HuH-7 (cell line): ENCODE measurements around the gene LRMDA.

Experiments used
- DNase-seq: peaks from one replicate; pipeline ENCODE4 v3.0.0; 2011; ENCODE audit warnings: low spot score

Gene LRMDA

DNA sequence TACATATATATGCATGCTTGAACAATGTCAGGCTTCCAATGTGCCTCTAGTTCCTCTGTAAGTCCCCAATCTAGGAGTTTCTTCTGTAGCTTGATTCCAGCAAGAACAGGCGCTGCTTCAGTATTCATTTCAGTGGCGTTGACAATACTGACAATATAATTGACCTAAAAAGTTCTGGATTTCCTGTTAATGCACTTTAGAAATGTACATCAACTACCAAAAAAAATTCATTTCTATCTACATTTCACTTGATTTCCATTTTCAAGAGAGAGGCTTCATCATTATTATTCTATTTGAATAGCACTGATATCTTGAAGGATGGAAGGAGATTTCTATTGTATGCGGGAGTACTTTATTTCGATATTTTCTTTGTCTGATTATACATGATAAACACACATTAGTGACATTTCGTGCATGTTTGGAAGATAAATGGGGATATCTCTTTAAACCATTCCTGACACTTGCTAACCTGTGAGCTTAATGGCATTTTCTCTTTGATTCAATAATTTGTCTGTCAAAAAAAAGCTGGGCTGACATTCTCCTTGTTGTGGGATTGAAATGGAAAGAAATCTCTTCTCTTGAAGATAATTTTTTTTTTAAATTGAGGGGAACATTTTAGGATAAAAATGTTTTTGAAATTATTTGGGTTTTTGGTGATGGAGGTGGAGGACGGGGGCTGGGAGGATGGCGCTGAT lies 568.2 kb downstream of the LRMDA start:
- DNase-seq = no peak

DNA sequence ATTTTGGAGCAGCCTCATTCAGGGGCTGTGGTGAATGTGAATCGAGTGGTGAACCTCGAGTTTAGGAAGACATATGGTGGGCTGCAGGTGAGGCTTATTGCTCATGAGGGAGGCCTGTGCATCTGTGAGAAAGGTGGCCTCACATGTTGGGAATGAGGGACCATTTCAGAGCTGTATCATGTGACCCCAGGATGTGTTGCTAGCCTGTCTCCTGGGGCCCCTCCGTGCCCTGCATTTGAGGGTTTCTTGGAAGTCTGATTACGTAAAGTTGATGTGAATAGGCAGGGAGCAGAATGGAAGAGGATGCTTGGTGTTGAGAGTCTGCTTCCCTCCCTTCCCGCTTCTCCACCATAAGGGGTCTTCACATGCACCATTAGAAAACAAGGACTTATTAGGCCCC lies 569.1 kb downstream of the LRMDA start:
- DNase-seq = no peak

DNA sequence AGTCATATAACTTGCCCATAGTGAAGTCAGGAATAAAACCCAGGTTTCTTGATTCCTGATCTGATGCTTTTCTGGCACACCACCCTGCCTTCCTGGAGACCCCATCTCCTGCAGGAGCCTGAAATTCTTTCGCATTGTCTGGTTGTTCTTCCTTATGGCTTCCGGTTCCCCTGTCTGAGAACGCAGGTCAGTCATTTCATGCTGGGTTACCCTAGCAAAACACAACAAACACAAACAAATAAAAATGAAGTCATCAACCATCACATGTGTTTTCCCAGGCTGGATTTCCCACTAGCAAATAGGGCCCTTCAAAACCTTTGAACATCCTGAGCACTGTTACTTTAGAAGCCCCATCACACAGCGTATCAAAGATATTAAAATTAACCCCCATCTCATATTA lies 569.6 kb downstream of the LRMDA start:
- no peak for DNase-seq

DNA sequence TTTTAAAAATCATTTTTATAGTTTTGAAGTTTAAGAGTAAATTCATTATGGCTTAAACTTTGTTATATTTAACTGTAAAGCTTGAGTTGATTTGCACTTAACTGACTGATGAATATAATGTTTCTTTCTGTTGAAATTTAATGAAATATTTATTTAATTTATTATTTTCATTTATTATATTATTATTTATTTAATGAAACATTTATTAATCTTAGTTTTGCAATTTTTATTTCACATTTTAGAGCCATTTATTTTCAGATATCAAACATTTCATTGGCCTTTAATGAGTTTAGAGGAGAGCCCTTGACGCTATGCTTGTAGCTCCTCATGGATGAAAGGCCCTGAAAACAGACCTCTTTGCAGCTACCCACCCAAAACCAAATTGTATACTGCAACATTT lies 570.0 kb downstream of the LRMDA start:
- no peak for DNase-seq

DNA sequence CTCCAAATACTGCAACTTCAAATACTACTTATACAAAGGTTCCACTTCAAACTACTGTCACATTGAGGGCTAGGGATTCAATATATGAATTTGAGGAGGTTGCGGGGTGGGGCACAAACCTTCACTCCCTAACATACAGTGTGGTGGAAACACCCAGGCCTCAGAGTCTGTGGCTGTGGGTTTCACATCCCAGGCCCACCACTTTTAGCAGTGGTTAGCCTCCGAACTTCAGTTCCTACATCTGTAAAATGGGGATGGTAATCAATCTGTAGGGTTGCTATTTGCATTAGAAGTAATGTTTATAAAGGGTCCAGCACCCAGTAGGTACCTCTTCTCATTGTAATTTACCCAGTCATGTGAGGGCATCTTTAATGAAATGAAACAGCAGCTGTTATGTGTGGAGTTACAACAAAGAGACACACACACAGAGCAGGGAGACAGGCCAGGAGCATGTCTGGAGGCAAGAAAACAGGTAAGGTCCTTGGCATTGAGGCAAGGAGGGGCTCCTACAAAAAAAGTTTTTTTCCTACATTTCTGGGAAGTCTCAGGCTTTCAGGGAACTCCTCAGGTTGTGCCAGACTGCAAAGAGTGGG lies 570.9 kb downstream of the LRMDA start:
- no peak for DNase-seq

DNA sequence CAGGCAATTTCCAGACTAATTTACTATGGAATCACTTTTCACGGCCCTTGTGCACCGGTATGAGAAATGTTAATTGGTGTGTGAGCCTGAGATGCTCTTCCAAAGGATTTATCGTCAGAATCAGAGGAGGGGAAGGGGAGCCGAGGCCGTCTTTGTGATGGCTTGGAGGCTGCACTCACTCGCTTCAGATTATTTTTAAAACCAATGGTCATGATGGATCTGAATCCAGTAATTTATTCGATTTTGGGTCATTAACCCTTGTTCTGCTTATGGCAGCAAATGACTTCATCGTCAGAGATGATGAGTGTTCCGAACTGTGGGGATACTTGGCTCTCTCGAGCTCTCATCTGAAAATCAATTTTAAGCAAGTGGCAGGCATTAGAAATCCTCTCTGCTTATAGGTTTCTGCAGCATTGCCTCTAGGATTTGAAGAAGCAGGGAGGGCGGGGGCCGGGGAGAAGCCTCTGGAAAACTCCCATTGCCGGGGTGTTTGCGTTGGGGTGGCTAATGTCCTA lies 576.3 kb downstream of the LRMDA start:
- DNase-seq = no peak

DNA sequence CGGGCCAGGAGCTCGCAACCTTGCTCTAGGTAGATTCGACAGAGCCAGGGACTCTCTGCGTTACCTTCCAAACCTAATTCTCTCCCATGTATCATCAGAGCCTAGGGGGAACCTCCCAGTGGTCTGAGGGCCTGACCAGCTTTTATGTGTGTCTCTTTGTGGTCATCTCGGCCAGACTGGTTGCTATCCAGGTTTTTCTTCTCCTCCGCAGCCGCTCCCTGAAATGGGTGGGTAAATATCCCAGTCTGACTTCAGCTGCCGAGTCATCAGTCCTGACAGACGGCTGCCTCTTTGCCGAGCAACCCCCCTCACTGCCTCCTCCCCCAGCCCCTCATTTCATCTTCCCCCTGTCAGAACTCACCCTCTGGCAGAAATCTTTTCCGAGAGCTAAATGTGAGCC lies 578.1 kb downstream of the LRMDA start:
- no peak for DNase-seq

DNA sequence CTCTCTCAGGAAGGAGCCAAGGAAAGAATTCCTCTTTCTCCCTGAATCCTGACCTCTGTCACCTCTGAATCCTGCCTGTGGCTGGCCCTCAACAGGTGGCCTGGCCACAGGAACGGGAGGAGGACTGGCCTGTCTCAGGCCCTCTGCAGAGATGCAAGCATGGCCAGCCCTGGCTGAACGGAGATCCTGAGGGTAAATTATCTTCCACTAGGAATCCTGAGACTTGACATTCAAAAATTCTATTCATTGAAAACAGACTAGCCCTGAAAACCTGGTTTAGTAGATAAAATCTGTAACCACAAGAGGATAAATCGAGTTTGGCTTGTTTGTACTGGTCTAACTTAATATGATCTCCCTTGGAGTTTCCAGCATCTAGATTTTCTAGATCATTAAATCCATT lies 579.3 kb downstream of the LRMDA start:
- no peak for DNase-seq

DNA sequence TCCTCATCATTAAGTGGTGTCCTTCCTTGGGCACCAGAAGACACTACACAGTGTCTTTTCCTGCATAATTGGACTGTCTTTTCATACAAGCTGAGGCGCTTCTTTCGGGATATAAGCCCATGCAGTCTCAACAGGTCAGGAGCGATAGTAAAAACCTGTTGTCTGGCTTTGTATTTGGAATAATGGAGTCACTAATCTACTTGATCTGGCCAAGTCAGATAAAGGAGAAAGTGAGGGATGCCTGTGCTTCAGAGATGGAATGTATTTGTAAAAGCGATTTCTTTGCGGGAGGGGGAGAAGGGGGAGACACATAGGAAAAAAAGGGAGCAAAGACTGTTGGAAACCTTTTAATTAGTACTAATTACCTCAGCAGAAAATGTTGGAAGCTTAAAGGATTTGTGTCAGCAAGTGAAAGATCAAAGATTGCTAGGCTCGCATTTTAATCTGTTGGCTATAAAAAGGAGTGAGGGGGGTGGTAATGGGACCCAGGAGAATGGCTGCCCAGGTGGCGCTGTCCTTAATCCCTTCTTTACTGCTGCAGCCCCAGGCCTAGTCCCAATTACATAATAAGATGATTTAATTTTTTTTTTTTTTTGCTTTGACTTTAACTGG lies 581.4 kb downstream of the LRMDA start:
- no peak for DNase-seq

DNA sequence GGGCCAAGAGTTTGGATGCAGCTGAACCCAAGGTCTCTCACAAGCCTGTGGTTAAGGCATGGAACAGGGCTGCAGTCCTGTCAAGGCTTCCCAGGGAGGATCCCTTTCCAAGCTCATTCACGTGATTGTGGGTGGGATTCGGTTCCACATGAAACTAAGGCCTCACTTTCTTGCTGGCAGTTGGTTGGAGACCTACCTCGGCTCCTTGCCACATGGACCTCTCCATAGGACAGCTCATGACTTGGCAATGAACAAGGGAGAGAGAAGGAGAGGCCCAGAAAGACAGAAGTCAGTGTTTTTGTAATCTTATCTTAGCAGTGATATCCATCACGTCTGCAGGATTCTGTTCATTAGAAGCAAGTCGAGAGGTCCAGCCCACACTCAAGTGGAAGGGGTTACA lies 583.8 kb downstream of the LRMDA start:
- DNase-seq = no peak

DNA sequence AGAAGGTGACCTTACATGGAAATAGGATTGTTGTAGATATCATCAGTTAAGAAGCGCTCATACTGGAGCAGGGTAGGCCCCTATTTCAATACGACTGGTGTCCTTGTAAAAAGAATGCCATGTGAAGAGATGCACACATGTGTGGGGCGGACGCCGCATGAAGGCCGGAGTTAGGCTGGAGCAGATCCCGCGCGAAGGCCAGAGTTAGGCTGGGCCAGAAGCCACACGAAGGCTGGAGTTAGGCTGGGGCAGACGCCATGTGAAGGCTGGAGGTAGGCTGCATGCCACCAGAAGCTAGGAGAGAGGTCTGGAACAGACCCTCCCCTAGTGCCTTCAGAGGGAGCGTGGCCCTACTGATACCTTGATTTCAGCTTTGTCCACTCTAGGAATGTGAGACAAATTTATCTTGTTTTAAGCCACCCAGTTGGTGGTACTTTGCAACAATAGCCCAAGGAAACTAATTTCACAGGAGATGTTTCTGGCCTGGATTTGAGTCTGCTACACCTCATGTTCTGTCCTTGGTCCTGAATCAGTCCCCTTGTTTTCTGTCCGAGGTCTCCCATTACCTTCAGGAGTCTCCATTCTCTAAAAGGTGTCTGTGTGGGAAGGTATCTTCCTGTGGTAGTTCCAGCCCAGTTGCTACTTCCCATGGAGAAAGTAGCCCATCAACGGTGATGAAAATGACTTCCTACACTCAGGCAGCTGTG lies 585.8 kb downstream of the LRMDA start:
- no peak for DNase-seq

DNA sequence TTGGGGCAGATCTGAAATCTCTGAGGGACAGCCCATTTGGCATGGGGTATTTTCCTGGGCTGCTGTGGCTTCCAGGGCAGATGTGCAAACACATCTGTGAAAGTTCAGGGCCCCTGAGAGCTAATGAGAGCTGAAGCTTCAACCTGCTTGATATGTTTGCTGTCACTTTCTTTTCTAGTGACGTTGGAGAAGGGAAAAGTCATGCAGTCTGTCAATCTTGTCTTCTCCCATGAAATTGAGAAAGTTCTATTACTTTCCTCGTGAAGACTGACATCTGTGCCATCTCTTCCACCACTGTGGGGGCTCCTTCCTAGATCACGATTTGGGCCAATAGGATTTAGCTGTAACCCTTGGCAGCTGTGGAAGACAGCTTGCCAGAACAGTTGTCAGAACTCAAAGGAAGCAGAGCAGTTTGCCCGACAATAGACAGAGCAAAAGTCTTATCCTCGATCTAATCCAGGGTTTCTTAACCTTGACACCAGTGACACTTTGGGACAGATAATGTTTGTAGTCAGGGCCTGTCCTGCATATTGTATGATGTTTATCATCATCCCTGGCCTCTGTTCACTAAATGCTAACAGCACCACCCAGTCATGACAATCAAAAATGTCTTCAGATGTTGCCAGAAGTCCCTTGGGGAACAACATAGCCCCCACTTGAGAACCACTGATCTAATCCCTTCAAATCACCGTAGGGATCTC lies 586.5 kb downstream of the LRMDA start:
- no peak for DNase-seq

DNA sequence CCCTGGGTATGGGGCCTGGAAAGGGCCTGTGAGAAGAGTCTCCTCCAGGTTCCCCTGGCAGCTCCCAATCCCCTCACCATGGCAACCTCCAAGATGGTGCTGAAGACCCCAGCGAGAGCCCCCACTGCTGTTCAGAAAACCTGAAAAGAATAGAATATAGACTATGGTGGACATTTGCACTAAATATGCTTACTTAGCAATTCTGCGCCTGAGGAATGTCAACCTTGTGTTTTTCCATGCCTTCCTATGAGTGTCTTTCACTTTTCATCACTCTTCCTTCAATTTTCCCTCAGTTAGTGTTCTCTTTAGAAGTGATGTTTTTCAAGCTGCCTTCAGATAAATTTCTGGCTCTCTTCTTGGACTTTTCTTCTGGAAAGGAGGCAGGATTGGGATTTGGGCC lies 589.2 kb downstream of the LRMDA start:
- DNase-seq = no peak

DNA sequence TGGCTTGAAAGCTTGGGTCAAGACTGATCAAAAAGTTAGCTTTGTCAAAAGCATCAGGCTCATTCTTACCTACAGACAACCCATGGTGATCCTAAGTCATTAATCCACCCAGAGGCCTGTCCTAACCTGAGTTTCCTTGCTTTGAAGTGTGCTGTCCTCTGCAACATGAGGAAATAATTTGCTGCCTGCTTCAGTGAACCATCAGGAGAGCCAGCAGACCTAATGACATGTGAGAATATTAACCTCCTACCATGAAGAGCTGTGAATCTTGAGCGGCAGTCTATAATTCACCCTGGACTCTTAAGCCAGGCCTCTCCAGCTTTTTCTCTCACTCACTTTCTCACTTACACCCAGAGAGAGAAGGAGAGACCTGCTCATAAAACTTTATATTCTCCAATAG lies 590.0 kb downstream of the LRMDA start:
- DNase-seq = no peak

DNA sequence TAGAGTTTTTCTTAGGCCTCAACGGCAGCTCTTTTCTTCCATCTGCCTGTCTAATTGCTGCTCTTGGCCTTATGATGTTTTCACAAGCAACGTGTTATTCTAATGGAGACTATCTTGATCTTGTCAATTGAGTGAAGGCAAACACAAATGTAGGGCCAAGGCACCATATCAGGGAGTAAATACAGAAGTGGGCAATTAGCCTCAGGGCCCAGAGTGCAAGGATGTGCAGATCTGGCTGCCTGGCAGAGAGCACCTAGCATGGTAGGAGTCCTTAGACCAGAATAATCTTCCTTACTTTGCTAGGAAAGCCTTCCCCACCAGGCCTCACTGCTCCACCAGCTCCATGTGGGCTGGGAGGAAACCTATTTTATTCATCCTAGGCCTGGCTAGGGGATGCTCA lies 590.9 kb downstream of the LRMDA start:
- DNase-seq = no peak

DNA sequence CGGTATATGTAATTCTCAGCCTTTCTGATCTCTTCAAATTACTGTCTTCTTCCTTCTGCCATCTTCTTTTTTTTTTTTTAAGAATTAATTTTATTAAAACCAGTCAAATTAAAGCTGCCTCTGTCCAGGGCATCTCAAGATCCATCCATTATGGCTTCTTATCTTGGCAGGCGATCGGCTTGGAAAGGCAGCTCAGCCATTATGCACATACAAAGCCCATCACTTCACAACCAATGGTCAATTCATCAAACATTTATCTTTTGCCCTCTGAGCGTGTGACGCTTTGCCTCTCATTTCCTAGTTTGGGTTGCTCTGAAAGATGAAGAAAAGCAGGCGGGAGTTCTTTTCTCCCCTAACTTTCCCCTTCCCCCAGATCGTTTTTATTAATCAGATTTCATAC lies 591.6 kb downstream of the LRMDA start:
- no peak for DNase-seq

DNA sequence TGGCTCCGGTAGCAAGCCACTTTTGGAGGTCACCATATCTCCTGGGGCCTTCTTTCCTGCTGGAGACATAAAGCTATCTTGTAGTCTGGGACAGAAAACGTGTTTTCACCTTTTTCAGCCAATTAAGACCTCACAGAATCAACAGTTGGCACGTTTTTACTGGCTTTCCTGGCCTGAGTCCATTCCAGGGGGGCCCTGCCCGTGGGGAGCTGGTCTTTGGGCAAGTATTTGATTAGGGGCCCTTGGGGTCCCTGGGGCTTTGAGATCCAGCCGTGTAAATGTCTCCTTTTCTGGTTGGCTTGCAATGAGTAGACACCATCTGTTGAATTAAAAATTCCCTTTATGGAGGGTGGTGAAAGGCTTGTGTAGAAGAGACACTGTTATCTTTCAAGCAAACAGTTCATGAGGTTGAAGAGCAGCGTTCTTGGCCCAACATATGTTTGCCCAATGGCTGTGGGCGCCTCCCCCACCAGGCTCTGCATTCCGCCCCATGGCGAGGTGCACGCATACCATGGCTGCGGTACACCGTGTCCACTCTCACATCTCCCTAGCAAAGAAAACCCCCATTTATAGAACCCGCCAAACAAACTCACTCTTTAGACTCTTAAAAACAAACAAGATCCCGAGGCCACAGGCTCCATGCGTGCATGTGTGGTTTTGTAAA lies 593.2 kb downstream of the LRMDA start:
- no peak for DNase-seq

DNA sequence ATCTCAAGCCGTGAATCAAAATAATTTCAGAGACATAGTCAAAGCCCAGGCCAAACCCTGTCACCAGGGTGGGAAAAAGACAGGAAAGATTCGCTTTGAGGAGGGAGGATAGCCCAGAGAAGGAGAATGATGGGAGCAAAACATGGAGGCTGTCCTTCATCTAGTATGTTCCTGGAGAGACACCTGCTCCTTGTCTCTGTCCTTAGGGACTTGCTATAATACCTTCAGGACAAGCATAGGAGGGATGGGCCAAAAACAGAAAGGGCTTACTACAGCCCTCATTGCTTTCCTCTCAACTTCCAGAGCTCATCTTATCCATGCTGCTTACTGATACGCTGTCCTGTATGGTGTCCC lies 593.7 kb downstream of the LRMDA start:
- no peak for DNase-seq

DNA sequence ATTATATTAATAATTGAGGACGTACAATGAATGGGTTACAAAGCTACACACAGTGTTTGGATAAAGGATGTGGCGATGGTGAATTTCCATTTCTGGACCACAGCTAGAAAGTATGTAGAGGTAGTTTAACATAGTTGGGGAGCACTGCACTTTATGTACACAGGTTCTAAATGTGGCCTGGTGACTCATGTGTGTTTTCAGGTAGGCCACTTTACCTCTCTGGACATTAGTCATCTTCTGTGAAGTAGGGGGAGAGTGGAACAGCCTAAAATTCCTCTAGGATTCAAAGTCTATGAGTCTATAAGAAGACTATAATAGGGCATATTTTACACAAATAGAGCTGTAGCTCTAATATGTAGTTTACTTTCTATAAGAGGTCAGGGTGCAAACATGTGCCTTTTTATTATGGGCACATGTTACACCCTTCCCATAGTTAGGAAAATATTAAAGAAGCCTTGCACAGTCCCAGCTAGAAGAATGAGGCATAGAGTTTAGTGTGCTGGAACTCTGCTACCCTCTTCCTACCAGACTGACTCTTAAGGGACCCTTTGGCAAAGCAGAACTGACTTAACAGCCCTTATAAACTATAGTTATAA lies 594.9 kb downstream of the LRMDA start:
- no peak for DNase-seq

DNA sequence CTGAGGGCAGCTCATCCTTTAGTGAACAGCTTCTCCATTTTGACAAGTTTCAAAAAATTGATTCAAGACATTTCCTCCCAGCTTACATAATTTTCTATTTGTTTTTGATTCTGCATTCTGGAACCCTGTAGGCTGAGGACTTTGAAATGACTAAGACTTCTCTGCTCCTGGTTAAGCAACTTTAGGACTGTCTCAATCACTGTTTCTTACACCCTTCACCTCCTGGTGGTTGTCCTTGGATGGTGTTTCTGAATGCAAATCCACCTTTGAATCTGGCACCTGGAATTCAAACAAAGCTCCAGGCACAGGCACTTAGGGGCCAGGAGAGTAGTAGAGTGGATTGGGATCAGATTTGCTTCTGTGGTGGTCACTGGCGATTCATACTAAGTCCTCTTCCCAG lies 595.5 kb downstream of the LRMDA start:
- DNase-seq = no peak

DNA sequence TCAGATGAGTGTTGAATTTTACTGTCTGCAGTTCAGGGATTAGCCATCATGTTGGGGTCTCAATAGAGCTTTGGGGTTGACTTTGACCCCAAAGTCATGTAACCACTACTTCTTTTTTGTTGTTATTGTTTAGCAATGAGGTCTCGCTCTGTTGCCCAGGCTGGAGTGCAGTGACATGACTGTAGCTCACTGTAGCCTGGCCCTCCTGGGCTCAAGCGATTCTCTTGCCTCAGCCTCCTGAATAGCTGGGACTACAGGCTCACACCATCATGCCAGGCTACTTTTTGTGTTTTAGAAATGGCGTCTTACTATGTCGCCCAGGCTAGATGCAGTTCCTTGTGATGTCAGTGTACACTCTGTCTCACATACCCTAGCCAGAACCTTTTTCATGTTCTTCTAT lies 598.4 kb downstream of the LRMDA start:
- DNase-seq = no peak

DNA sequence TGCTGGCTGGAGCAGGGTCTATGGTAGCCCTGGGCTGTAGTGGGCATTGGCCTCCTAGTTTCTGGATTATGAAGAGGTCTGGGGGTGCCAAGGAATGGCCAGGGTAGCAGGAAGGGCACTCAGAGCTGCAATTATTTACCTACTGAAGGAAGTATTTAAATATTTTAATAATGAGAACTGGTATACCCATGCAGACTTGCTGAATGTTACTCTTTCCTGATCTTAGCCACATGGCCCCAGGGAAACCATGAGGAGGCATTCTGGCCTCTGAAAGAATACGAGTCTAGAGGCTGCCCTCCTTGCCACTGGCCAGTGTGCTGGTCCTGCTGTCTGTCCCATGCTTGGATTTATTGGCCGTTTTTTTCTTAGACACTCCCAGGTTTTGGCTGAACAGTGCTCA lies 599.7 kb downstream of the LRMDA start:
- no peak for DNase-seq
